Activated CD4-positive, alpha-beta T cell treated with anti-CD3 and anti-CD28 coated beads, Interleukin-10, Interleukin-2, amounts not matched to agents 100 ng/mL and 50 ng/mL, durations not matched to agents 16 hours and 8 hours (primary cell): Measurements from ENCODE around the gene BMP2.

ENCODE experiments used
- DNase-seq: peaks from one replicate; pipeline ENCODE4 v3.0.0-alpha.2; 2020

The BMP2 gene

DNA sequence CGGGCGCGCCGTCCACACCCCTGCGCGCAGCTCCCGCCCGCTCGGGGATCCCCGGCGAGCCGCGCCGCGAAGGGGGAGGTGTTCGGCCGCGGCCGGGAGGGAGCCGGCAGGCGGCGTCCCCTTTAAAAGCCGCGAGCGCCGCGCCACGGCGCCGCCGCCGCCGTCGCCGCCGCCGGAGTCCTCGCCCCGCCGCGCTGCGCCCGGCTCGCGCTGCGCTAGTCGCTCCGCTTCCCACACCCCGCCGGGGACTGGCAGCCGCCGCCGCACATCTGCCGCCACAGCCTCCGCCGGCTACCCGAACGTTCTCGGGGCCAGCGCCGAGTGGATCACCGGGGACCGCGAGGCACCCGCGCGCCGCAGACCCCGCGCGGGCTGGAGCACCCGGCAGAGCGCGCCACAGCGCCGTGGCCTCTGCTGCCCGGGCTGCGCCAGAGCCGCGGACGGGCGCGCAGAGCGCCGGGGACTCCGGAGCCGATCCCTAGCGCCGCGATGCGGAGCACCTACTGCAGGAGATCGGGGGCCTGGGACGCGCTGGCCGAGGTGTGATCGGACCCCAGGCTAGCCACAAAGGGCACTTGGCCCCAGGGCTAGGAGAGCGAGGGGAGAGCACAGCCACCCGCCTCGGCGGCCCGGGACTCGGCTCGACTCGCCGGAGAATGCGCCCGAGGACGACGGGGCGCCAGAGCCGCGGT, at the start of gene BMP2:
TSS of gene BMP2 (plus strand) at position 151 of the 692 bp plus-strand sequence. CDS start 2,441 bp downstream, outside the sequence.
- peak; percentile 22 for DNase-seq

DNA sequence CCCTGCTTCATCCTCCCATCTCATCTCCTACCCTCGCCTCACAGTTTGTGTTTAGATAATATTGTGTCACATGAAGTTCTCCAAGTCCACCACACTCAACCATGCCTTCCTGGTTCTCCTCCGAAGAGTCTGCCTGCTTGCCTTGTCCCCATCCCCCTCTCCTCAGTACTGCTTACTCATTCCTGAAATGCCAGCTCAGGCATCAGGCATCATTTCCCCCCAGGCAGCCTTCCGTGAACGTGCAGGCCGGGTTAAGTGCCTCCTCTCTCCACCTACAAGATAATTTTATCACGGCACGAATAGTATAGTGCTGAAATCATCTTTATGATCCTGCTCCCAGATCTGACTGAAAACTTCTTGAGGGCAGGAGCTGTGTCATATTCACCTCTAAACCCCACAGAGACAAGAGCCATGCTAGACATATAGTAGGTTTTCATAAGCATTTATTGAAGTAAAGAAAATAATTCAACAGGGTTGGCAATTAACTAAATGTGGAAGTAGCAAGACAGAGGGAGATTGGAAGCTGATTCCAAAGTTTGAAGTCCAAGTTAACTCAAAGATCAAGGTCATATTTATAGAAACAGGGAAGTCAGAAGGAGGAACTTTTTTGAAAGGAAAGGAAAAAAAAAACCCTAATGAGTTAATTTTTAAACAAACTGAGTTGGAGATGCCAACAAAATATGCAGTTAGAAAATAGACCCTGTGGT, 48.7 kb upstream of the BMP2 start:
- DNase-seq, result no peak

DNA sequence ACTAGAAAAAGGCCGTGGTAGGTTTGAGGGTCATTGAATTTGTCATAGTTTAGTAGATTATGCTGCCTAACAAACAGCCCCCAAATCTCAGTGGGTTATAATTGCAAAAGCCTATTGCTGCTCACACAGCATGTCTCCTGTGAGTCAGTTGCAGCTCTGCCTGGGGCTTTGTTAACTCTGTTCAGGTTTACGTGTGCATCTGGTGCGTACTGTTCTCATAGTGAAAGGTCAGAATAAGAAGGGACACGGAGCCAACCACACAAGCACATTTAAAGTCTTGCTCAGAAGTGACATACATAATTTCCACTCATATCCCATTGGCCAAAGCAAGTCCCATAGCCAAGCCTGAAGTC, 48.1 kb upstream of the BMP2 start:
- no peak for DNase-seq

GRCh38 chr20:6726761-6727160, 40.7 kb upstream of the BMP2 start:
- DNase-seq, result no peak

DNA sequence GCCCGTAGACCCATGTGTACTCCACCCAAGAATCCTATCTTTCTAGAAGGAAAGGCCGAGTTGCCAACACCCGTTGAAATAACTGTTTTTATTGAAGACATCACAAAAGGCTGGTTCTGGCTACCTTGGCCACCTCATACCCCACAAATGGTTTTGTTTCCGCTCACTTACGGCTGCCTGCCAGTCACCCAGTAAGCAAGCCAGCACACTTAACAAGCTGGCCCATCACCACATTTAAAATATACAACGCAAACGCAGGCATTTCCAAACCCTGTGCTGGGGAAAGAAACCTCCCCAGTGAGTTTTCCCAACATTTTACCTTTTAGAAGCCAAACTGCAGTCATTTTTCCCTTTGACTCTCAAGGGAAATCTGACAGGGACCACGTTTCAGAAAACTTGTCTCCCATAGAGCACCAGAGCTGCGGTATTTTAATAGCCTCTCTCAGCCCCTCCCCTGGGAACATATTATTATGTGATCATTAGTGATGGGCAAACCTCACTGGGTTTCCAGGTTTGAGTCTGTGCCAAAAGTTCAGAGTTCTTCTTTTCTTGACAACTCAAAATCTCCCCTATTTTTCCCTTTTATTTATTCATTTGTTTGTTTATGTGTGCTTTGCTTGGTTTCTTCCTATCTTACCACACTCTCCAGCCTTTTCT, 36.7 kb upstream of the BMP2 start:
- no peak for DNase-seq

DNA sequence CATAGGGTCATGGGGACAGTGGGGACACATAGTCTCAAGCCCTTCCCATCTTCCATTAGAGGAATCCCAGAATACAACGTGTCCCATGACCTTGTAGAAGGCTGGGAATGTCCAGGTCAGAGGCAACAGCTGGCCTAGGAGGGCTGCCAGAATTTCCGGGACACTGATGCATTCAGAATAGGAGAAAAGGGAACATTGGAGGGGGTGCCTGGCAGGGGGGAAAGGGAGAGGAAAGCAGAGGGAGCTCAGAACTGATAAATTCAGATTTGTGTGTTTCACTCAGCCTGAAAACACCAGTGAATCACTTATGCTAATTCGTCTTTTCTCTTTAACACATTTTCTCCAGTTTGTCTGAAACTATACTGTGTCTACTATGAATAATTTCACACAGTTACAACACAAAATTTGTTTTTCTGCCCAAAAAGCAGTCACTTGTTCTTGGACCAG, 35.5 kb upstream of the BMP2 start:
- DNase-seq, result no peak

DNA sequence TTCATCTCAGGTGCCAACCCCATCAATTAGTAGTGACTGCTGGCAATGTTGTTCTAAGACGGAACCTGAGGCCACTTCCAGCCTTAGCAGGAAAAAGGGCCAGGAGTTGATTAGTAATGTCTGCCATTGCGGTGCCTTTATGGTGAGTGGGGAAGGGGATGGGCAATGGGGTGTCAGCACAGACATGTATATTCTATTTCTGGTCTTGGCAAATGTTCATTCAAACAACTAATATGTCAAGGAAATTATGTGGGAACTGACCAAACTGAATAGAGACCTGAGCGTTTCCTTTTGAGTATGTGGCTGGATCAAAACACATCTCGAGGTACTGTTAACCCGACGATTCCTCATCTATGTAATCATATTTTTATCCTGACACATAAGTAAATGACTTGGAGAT, 34.6 kb upstream of the BMP2 start:
- no peak for DNase-seq

DNA sequence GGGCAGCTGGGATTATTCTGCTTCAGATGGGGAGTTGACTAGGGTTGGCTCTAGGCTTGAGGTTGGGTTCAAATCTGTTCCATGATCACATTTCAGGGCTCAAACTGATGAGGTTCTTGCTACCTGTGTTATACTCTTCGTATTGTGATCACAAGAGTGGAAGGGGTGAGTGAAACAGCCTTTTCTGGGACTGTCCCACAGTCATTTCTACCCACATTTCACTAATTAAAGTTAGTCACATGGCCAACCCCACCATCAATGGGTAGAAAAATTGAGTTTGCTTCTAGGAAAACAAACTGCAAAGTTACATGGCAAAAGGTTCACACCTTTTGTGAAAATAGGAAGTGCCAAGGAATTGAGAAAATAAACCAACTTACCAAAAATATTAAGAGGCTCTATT, 33.5 kb upstream of the BMP2 start:
- no peak for DNase-seq

- DNase-seq, result no peak
These were observed 31.3 kb upstream of the BMP2 start for GRCh38 chr20:6735942-6736845.

- no peak for DNase-seq
These were observed 28.1 kb upstream of the BMP2 start for GRCh38 chr20:6739406-6739805.

DNA sequence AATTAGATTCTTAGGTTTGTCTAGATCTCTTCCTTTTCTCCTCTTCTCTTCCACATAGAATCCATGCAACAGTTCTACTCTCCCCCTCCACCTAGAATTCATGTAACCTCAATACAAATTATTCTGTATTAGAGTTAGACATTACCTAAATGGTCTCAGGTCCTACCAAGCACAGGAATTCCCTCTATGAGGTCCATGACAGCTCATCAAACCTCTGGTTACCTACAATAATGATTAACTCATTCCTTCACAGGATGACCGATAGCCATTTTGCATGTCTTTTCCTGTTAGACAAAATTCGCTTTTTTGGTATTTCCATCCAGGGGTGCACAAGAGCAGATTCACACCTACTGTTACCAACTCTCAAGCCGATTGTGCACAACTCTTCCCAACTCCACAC, 27.4 kb upstream of the BMP2 start:
- no peak for DNase-seq

- no peak for DNase-seq
These were observed 23.3 kb upstream of the BMP2 start for GRCh38 chr20:6744180-6744579.

- no peak for DNase-seq
These were observed 22.7 kb upstream of the BMP2 start for GRCh38 chr20:6744805-6745204.

GRCh38 chr20:6746901-6747609, 20.4 kb upstream of the BMP2 start:
- DNase-seq, result no peak

GRCh38 chr20:6750438-6750837, 17.0 kb upstream of the BMP2 start:
- no peak for DNase-seq

DNA sequence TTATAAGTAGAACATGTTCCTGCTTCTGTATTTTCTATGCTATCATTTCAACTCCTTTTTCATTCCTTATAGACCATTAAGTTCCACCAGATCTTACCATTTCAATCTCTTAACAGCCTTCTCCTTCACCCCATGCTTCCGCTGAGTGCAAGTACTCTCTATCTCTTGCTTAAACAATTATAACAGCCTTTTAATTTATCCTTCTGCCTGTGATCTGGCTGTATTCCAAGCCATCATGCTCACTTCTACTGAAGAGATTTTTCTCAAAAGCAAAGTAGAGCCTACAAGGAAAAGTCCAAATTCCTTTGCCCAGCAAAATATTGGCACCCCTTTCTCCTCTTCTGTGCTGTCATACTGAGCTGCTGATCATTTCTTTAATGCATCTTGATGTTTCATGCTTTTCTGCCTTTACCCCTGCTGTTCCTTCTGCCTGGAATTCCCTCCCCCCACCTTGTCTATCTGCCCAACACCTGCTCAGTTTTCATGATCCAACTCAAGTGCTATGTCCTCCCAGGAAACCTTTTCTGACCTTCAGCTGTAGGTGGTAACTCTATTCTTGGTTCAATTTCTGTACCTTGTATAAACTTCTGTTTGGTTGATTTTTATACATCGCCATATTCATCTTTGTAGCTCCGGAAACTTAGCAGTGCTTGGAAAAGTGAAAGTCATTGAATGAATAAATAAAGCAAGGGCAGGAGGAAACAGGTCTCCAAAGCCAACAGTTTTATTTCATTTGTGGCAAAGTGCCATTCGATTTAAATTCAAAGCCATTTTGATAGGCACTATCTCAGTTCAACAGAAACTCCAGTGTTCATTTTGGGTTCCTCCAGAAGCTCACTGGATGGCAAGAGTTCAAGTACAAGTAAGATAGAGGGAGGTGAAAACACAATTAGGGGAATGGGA, 10.5 kb upstream of the BMP2 start:
- DNase-seq, result no peak

DNA sequence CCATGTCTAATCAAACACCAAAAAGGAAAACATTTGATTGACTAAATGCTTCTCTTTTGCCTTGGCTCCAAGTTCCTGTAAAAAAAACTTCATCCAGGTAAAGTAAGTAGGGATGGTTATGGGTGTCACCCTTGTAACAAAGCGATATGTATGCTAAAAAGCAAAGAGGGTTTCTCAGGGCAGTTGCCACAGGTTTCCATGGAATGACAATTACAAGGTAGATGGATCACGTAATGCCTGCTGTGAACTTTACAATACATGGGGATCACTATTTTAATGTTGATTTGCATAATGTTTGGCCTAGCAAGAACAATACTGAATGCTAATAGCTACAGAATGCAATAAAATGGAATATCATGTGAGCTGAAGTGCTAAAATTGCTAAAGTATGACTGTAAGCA, 2.9 kb upstream of the BMP2 start:
- DNase-seq, result no peak

- no peak for DNase-seq
These were observed 1.9 kb upstream of the BMP2 start for GRCh38 chr20:6765469-6766058.

DNA sequence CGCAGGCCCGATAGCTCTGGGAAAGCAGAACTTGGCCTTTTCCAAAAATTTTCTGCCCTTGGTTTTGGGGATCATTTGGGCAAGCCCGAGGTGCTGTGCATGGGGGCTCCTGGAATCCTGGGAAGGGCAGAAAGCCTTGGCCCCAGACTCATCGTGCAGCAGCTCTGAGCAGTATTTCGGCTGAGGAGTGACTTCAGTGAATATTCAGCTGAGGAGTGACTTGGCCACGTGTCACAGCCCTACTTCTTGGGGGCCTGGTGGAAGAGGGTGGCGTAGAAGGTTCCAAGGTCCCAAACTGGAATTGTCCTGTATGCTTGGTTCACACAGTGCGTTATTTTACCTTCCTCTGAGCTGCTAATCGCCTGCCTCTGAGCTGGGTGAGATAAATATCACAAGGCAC, 1.1 kb upstream of the BMP2 start:
- DNase-seq, result no peak

- no peak for DNase-seq
These were observed 355 bp upstream of the BMP2 start for GRCh38 chr20:6767126-6767535.
